Measurements from ENCODE around the gene TBC1D10A.

TBC1D10A gene

GRCh38 chr22:30296324-30296723 is 30.4 kb downstream of the TBC1D10A start:
- no peak for TF ChIP-seq CTCF (IDR thresholded peaks at IDR 0.05; ENCODE audit: low read depth, low read length, missing control alignments)
- no peak overlapping the region for H3K4me3 ChIP-seq (replicated peaks; ENCODE audit: low read depth, low read length)
- DNase-seq (ENCODE audit: extremely low read depth, low read depth), result no peak

GRCh38 chr22:30295576-30295975 is 31.2 kb downstream of the TBC1D10A start:
- DNase-seq (ENCODE audit: extremely low read depth, low read depth), result no peak
- no peak overlapping the region for H3K4me3 ChIP-seq (replicated peaks; ENCODE audit: low read depth, low read length)
- no peak for TF ChIP-seq CTCF (IDR thresholded peaks at IDR 0.05; ENCODE audit: low read depth, low read length, missing control alignments)

GRCh38 chr22:30294830-30295229 is 31.9 kb downstream of the TBC1D10A start:
- H3K4me3 ChIP-seq (replicated peaks; ENCODE audit: low read depth, low read length), result no peak overlapping the region
- TF ChIP-seq CTCF (IDR thresholded peaks at IDR 0.05; ENCODE audit: low read depth, low read length, missing control alignments), result no peak
- no peak for DNase-seq (ENCODE audit: extremely low read depth, low read depth)

GRCh38 chr22:30294066-30294465 is 32.7 kb downstream of the TBC1D10A start:
- DNase-seq (ENCODE audit: extremely low read depth, low read depth), result no peak
- no peak for TF ChIP-seq CTCF (IDR thresholded peaks at IDR 0.05; ENCODE audit: low read depth, low read length, missing control alignments)
- no peak overlapping the region for H3K4me3 ChIP-seq (replicated peaks; ENCODE audit: low read depth, low read length)

- no peak for DNase-seq (ENCODE audit: extremely low read depth, low read depth)
- no peak overlapping the region for H3K4me3 ChIP-seq (replicated peaks; ENCODE audit: low read depth, low read length)
- TF ChIP-seq CTCF (IDR thresholded peaks at IDR 0.05; ENCODE audit: low read depth, low read length, missing control alignments), result no peak
Measured at GRCh38 chr22:30293026-30293425, 33.7 kb downstream of the TBC1D10A start.

- TF ChIP-seq CTCF (IDR thresholded peaks at IDR 0.05; ENCODE audit: low read depth, low read length, missing control alignments), result no peak
- DNase-seq (ENCODE audit: extremely low read depth, low read depth), result no peak
- H3K4me3 ChIP-seq (replicated peaks; ENCODE audit: low read depth, low read length), result no peak overlapping the region
Measured at GRCh38 chr22:30292069-30292970, 34.4 kb downstream of the TBC1D10A start.
